ENCODE results near the gene PPFIA2.

DNA sequence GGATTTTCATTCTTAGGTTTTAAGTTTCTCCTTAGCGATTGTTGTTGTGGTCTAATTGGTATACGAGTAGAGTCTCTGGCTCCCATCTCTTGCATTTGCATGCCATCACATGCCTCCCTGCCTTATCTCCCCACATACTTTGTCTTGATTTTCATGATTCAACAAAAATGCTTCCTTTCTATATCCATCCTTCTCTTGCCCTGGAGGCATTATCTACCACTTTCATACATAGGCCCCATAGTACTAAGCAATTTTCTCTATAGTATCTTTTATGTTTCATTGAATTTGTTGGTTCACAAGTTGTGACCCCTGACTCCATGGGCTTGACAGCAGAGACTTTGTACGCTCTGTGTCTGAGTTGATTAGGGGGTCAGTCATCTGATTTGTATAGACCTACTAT lies 455.2 kb downstream of the PPFIA2 start:
- TF ChIP-seq GATA3 (IDR thresholded peaks at IDR 0.05; ENCODE audit: low read depth, low read length) = no peak
- TF ChIP-seq GATA2 (IDR thresholded peaks at IDR 0.05; ENCODE audit: low read depth, low read length) = no peak
